ENCODE data around the gene RAB17.

RAB17 gene

DNA sequence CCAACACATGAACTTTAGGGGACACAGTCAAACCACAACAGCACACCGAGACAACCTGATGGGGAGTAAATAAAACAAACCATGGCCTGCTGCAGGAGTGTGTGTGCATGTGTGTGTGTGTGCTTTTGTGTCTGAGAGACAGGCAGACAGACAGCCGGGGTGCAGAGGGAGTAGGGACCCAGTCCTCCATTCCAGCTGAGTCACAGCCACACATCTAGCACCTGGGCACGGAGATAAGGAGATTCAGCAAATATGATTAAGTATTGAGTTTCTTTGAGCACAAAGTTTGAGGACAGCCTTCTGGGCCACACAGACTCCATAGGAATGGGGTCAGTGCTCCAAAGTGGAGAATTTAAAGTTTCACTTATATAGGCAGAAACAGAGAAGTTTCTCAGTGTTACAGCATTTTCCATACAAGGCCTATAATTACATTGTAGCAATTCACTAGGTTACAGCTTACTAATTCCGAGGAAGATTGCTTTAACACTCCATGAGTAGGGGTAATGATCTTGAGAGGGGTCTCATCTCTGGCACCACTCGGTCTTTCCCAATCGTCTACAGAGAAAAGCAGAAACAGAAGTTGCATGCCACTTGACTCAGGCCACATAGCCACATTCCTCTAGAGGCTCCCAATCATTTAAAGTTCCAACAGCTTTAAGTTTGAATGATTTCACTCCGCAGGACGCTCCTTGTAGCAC is 55.0 kb downstream of the RAB17 start:
- DNase-seq: no peak
- H3K36me3 ChIP-seq: no peaks in the 10 kb centered on the region
- H3K4me3 ChIP-seq (ENCODE audit: low read depth, low read length): no peak overlapping the region
- TF ChIP-seq, protein P1, sequence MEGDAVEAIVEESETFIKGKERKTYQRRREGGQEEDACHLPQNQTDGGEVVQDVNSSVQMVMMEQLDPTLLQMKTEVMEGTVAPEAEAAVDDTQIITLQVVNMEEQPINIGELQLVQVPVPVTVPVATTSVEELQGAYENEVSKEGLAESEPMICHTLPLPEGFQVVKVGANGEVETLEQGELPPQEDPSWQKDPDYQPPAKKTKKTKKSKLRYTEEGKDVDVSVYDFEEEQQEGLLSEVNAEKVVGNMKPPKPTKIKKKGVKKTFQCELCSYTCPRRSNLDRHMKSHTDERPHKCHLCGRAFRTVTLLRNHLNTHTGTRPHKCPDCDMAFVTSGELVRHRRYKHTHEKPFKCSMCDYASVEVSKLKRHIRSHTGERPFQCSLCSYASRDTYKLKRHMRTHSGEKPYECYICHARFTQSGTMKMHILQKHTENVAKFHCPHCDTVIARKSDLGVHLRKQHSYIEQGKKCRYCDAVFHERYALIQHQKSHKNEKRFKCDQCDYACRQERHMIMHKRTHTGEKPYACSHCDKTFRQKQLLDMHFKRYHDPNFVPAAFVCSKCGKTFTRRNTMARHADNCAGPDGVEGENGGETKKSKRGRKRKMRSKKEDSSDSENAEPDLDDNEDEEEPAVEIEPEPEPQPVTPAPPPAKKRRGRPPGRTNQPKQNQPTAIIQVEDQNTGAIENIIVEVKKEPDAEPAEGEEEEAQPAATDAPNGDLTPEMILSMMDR (IDR thresholded peaks at IDR 0.05; ENCODE audit: low read depth, low read length): no peak
- H3K27me3 ChIP-seq: no peaks in the 10 kb centered on the region
- no peaks in the 10 kb centered on the region for H3K4me1 ChIP-seq
- H3K9me3 ChIP-seq: no peaks in the 10 kb centered on the region

DNA sequence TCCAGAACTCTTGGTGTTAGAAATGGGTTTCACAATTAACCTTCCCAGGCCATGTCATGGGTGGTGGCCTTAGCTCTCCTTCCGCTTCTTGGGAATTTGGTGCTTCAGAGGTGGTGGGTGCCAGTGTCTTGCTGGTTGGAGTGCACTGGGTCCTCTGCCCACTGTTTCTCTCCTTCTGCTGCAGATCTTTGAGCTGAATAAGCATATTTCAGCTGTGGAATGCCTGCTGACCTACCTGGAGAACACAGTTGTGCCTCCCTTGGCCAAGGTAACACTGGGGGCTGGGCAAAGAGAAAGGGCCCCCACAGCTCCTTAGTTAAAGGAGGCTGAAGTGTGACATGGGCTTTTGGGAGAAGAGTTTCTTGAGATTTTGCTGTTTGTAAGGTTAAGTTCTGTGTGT is 56.2 kb downstream of the RAB17 start:
- Histone ChIP-seq H3K4me3 (ENCODE audit: low read depth, low read length) (no peak overlapping the region), H3K9me3 (no peaks in the 10 kb centered on the region), H3K4me1 (no peaks in the 10 kb centered on the region), H3K27me3 (no peaks in the 10 kb centered on the region), H3K36me3 (no peaks in the 10 kb centered on the region)
- TF ChIP-seq, protein P1 (IDR thresholded peaks at IDR 0.05; ENCODE audit: low read depth, low read length): no peak
- no peak for DNase-seq

DNA sequence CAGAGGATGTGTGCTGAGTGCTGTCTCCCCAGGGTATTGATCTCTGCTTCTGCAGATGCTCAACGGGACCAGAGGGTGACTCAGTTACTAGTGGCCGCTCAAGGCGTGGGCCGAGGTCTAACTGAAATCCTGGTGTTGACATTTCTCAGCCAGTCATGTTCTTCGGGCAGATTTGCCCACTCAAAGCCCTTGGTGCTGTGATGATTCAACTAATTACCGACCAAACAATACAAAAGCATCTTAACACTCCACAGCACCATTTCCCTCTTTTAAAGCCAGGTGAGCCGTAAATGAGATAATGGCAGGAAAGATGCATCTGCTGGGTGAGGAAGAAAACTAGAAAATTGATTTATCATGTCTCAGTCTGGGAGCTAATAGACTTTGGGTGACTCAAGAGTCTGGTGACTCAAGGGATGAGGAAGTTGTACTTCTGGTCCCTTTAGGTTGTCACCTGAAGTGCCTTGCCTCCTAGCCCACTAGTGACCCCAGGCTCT is 56.8 kb downstream of the RAB17 start:
- Histone ChIP-seq H3K9me3 (no peaks in the 10 kb centered on the region), H3K36me3 (no peaks in the 10 kb centered on the region), H3K27me3 (no peaks in the 10 kb centered on the region), H3K4me3 (ENCODE audit: low read depth, low read length) (no peak overlapping the region), H3K4me1 (no peaks in the 10 kb centered on the region)
- DNase-seq: no peak
- TF ChIP-seq, protein P1 (IDR thresholded peaks at IDR 0.05; ENCODE audit: low read depth, low read length): no peak

DNA sequence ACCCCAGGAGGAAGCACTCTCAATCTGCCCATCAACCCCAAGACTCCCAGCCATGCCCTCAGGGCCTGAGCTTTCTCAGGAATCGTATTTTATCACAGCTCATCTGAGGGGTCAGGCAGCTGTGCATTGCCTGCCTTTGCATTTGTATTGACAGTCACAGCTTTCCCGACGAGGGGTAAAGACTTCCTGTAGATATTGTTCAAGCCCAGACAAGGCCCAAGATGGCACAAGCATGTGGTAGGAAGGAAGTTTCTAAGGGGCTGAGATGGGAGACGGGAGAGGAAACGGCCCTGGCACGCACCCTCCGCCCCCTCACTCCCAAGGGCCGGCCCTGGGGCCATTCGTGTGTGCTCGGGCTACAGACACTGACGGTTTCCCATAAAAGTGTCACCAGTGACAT is 58.4 kb downstream of the RAB17 start:
- Histone ChIP-seq H3K9me3 (no peaks in the 10 kb centered on the region), H3K27me3 (no peaks in the 10 kb centered on the region), H3K36me3 (no peaks in the 10 kb centered on the region), H3K4me1 (no peaks in the 10 kb centered on the region), H3K4me3 (ENCODE audit: low read depth, low read length) (no peak overlapping the region)
- TF ChIP-seq, protein P1 (IDR thresholded peaks at IDR 0.05; ENCODE audit: low read depth, low read length): no peak
- DNase-seq: no peak

DNA sequence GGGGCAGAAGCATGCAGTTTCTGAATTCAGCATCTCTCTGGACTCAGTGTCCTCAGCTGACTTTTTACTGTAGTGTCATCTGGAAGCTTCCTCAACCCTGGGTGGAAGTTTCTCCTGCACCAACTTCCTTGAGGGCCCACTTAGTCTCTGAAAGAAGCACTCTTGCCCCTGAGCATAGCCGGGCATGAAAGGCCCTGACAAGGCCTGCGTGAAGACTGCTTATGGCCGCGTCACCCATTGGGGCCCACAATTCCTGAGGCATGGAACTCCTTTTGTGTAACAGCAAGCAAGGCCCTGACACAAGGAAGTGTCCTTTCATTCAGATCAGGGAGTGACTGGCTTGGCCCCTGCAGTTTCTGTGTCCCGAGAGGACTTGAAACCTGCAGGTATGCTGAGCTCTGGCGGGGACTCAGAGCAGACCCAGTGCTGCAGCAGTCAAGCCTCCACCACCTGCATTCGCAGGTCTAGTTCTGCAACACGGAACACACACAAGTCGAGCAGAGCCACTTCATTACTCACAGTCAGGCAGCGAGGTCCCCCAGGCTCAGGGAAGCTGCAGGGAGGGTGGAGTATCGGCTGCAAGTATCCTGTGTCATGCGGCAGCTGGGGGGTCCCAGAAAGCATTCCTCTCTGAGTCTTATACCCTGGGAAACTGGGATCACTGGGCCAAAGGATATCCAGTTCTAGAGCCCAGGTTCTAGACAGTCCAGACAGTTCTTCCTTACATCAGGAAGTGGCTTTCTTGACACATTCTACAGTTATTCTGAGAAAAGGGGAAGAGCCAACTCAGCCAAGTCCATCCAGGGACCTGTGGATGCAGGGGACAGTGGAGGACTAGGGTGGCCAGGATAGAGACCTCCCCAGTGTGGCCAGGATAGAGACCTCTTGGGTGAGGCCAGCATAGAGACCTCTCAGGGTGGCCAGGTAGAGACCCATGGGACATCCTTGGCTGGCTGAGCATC is 59.8 kb downstream of the RAB17 start:
- no peak overlapping the region for H3K4me3 ChIP-seq (ENCODE audit: low read depth, low read length)
- H3K4me1 ChIP-seq: no peaks in the 10 kb centered on the region
- TF ChIP-seq, protein P1 (IDR thresholded peaks at IDR 0.05; ENCODE audit: low read depth, low read length): no peak
- H3K27me3 ChIP-seq: no peaks in the 10 kb centered on the region
- H3K36me3 ChIP-seq: no peaks in the 10 kb centered on the region
- DNase-seq: no peak
- no peaks in the 10 kb centered on the region for H3K9me3 ChIP-seq

All from BE2C (cell line).